HFFc6 (cell line): ENCODE measurements around the gene DBF4. TPM values are rescaled to one million over a fixed set of nuclear protein-coding genes. Genes with fewer than 3 reads are reported as not detected.
A peak's percentile ranks its signal among the peaks of the same experiment; 100 is the strongest.
"Not testable (repeated sequence)": the region's sequence is repeated elsewhere in the genome, so short reads cannot be mapped to it uniquely, and the experiment has no call there.

Source experiments
- DNase-seq: peaks from one replicate; pipeline ENCODE4 v3.0.0-alpha.2; 2018
- H3K27ac Mint-ChIP-seq: 2 replicates; pipeline ENCODE4 v1.8.0; 2020; ENCODE audit warnings: mild to moderate bottlenecking, mixed read lengths
- H3K27me3 Mint-ChIP-seq: 2 replicates; pipeline ENCODE4 v1.8.0; 2021; ENCODE audit warnings: mild to moderate bottlenecking, moderate library complexity, mixed read lengths; ENCODE audit not compliant: insufficient read depth
- H3K36me3 Mint-ChIP-seq: 2 replicates; pipeline ENCODE4 v1.8.0; 2021; ENCODE audit warnings: low read depth, mixed read lengths
- H3K4me1 Mint-ChIP-seq: 2 replicates; pipeline ENCODE4 v1.8.0; 2020; ENCODE audit warnings: low read depth, mixed read lengths
- H3K4me3 Mint-ChIP-seq: 2 replicates; pipeline ENCODE4 v1.8.0; 2020; ENCODE audit warnings: mild to moderate bottlenecking, moderate library complexity, mixed read lengths
- H3K9me3 Mint-ChIP-seq: 2 replicates; pipeline ENCODE4 v1.8.0; 2020; ENCODE audit warnings: mild to moderate bottlenecking, mixed read lengths
- CTCF ChIP-seq: fragments of 200-600 bp; sonication (generic); IDR thresholded peaks from 2 replicates; pipeline ENCODE4 v1.5.0; 2021; ENCODE audit warnings: antibody characterized with exemption, mild to moderate bottlenecking
- total RNA-seq, 6 experiments: library from RNA; stranded (reverse); fragmentation: NEBNext Ultra II Directional; extraction: Animal tissue kit (Norgen Biotek cat#: 25700); gene quantifications; 2 replicates in 1 of 6; 3 replicates in 5 of 6; pipeline ENCODE4 v1.2.3, GENCODE V29; 2021

Gene DBF4
- total RNA-seq, 6 experiments from 2014 or later: 16.1 to 25.3 (median 23.5) TPM

GRCh38 chr7:87919875-87920274, 43.6 kb downstream of the DBF4 start:
- H3K9me3 Mint-ChIP-seq: no peaks in the 10 kb centered on the region
- H3K36me3 Mint-ChIP-seq: no peaks in the 10 kb centered on the region
- no peaks in the 10 kb centered on the region for H3K4me1 Mint-ChIP-seq
- H3K27ac Mint-ChIP-seq: no peak overlapping the region
- no peak overlapping the region for H3K4me3 Mint-ChIP-seq
- no peak for TF ChIP-seq CTCF
- H3K27me3 Mint-ChIP-seq: peaks cover 1% of the 10 kb centered on the region; the same call in 1 of the 2 replicates
- DNase-seq: no peak

- no peak for TF ChIP-seq CTCF
- Mint-ChIP-seq H3K4me1 (no peaks in the 10 kb centered on the region), H3K36me3 (no peaks in the 10 kb centered on the region), H3K27ac (no peak overlapping the region), H3K27me3 (peaks cover 1% of the 10 kb centered on the region; the same call in 1 of the 2 replicates), H3K4me3 (no peak overlapping the region), H3K9me3 (no peaks in the 10 kb centered on the region)
- no peak for DNase-seq
Measured at GRCh38 chr7:87920578-87920977, 44.3 kb downstream of the DBF4 start.

- H3K36me3 Mint-ChIP-seq, H3K4me1 Mint-ChIP-seq, H3K4me3 Mint-ChIP-seq, DNase-seq, H3K27ac Mint-ChIP-seq, H3K27me3 Mint-ChIP-seq, H3K9me3 Mint-ChIP-seq: not testable (repeated sequence)
Measured at GRCh38 chr7:87922759-87923395, 46.6 kb downstream of the DBF4 start.

- no peak for TF ChIP-seq CTCF
- H3K27me3 Mint-ChIP-seq: peaks cover 12% of the 10 kb centered on the region; the same call in 1 of the 2 replicates
- H3K9me3 Mint-ChIP-seq: no peaks in the 10 kb centered on the region
- H3K36me3 Mint-ChIP-seq: no peaks in the 10 kb centered on the region
- H3K27ac Mint-ChIP-seq: no peak overlapping the region
- DNase-seq: no peak
- no peak overlapping the region for H3K4me3 Mint-ChIP-seq
- H3K4me1 Mint-ChIP-seq: no peaks in the 10 kb centered on the region
Measured at GRCh38 chr7:87926581-87927461, 50.5 kb downstream of the DBF4 start.

- no peak overlapping the region for H3K27ac Mint-ChIP-seq
- H3K4me1 Mint-ChIP-seq: peaks cover 13% of the 10 kb centered on the region
- no peaks in the 10 kb centered on the region for H3K9me3 Mint-ChIP-seq
- H3K4me3 Mint-ChIP-seq: peak overlapping the region; percentile 82
- no peak for DNase-seq
- peaks cover 12% of the 10 kb centered on the region; the same call in 1 of the 2 replicates for H3K27me3 Mint-ChIP-seq
- H3K36me3 Mint-ChIP-seq: no peaks in the 10 kb centered on the region
- TF ChIP-seq CTCF: no peak
Measured at GRCh38 chr7:87933605-87933952, 57.3 kb downstream of the DBF4 start.
